ENCODE data around the gene ELP1.

The ELP1 gene

DNA sequence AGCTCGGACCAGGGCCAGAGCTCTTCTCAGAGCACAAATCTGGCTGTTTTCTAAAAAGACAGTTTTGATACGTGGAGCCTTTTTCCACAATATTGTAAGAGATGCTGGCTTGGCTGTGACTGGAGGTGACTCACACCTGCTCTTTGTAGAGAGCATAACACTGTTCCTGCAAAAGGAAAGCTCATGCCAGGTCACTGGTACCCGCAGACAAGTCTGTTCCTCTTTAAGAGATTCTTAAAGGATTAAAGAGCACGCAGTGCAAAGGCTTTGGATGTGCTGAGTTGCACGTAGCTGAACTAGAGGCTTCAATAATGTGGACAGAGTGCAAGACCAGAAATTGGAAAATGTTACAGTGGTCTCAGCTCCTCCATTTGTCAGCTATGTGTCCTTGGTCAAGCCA, 97.1 kb downstream of the ELP1 start:
- no peaks in the 10 kb centered on the region for H3K4me1 ChIP-seq
- no peak overlapping the region for H2AFZ ChIP-seq
- no peak overlapping the region for H3K4me3 ChIP-seq (ENCODE audit: low read depth, low read length)
- no peaks in the 10 kb centered on the region for H3K36me3 ChIP-seq (ENCODE audit: control insufficient read depth, insufficient read depth, low read length)
- H3K4me2 ChIP-seq (ENCODE audit: low read length) = no peak overlapping the region
- H3K27ac ChIP-seq = no peak overlapping the region
- no peaks in the 10 kb centered on the region for H3K27me3 ChIP-seq (ENCODE audit: control insufficient read depth, insufficient read depth, low read length)
- TF ChIP-seq, protein P1, sequence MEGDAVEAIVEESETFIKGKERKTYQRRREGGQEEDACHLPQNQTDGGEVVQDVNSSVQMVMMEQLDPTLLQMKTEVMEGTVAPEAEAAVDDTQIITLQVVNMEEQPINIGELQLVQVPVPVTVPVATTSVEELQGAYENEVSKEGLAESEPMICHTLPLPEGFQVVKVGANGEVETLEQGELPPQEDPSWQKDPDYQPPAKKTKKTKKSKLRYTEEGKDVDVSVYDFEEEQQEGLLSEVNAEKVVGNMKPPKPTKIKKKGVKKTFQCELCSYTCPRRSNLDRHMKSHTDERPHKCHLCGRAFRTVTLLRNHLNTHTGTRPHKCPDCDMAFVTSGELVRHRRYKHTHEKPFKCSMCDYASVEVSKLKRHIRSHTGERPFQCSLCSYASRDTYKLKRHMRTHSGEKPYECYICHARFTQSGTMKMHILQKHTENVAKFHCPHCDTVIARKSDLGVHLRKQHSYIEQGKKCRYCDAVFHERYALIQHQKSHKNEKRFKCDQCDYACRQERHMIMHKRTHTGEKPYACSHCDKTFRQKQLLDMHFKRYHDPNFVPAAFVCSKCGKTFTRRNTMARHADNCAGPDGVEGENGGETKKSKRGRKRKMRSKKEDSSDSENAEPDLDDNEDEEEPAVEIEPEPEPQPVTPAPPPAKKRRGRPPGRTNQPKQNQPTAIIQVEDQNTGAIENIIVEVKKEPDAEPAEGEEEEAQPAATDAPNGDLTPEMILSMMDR (IDR thresholded peaks at IDR 0.05) = no peak
- H3K9ac ChIP-seq = no peak overlapping the region
- no peaks in the 10 kb centered on the region for H3K9me3 ChIP-seq (ENCODE audit: control insufficient read depth, low read length)
- no peaks in the 10 kb centered on the region for H3K79me2 ChIP-seq

DNA sequence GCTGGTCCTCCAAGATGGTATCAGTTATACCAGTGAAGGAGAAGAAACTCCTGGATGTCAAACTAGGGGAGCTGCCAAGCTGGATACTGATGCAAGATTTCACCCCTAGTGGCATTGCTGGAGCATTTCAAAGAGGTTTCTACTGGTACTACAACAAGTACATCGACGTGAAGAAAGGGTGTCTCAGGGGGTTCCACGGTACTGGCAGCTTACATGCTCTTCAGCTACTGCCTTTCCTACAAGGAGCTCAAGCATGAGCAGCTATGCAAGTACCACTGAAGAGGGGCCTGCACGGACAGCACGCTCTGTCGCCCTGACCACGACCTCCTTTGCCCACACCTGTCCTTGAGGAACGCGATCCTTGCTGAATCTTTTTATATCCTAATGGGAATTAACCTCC, 97.6 kb downstream of the ELP1 start:
- Histone ChIP-seq H3K36me3 (ENCODE audit: control insufficient read depth, insufficient read depth, low read length) (no peaks in the 10 kb centered on the region), H3K4me3 (ENCODE audit: low read depth, low read length) (no peak overlapping the region), H3K9me3 (ENCODE audit: control insufficient read depth, low read length) (no peaks in the 10 kb centered on the region), H3K27ac (no peak overlapping the region), H3K4me1 (no peaks in the 10 kb centered on the region), H3K79me2 (no peaks in the 10 kb centered on the region), H3K27me3 (ENCODE audit: control insufficient read depth, insufficient read depth, low read length) (no peaks in the 10 kb centered on the region), H3K9ac (no peak overlapping the region), H2AFZ (no peak overlapping the region), H3K4me2 (ENCODE audit: low read length) (no peak overlapping the region)
- TF ChIP-seq, protein P1 (IDR thresholded peaks at IDR 0.05) = no peak

DNA sequence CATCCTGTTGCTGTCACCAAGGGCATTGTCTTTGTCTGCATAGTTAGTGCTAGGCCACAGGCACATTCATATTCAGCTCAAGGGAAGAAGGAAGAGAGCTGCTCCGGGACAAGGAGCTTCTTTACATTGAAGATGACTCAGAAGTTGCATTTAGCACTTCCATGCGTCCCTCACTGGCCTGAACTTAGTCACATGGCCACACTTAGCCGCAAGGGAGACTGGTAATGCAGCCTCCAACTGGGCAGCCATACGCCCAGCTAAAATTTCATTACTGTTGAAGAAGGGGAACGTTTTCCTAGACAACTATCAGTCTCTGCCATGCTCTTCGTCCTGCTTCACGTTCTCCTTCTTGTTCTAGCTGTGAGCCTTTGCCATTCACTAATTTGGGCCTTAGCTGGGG, 98.1 kb downstream of the ELP1 start:
- TF ChIP-seq, protein P1 (IDR thresholded peaks at IDR 0.05) = no peak

DNA sequence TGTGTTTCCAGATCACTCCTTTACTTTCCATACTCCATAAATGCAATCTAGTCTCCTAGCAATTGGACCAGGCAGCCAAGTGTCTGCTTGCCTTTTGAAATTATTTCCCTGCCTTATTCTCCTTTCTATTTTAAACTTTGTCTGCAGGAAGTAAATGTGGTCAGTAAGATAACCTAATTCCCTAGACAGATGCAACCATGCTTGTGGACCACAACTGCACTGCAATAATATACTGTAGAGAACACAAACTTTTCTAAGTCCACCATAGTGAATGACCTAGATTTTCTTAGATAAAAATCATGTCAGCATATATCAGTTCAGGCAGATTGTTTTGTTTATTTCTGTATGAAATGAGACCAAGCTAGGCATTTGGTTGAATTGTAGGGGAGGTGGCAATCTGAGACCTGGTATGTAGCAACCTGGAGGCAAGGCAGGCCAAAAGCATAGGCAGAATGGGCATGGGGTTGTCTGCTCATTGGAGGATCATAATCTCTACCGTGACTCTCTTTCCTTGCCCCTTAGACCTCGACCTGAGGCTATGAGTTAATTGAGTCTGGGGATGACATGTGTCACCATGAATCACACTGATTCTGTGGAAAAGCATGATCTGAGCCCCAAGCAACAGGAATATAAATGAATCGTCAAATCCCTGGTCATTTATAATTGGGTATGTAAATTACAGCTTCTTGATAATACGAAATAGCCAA, 98.8 kb downstream of the ELP1 start:
- Histone ChIP-seq H3K4me1 (no peaks in the 10 kb centered on the region), H3K9me3 (ENCODE audit: control insufficient read depth, low read length) (no peaks in the 10 kb centered on the region), H3K36me3 (ENCODE audit: control insufficient read depth, insufficient read depth, low read length) (no peaks in the 10 kb centered on the region), H3K27ac (no peak overlapping the region), H3K27me3 (ENCODE audit: control insufficient read depth, insufficient read depth, low read length) (no peaks in the 10 kb centered on the region), H3K4me2 (ENCODE audit: low read length) (no peak overlapping the region), H2AFZ (no peak overlapping the region), H3K9ac (no peak overlapping the region), H3K79me2 (no peaks in the 10 kb centered on the region), H3K4me3 (ENCODE audit: low read depth, low read length) (no peak overlapping the region)
- TF ChIP-seq, protein P1 (IDR thresholded peaks at IDR 0.05) = no peak

More for the DNA sequence above, 98.1 kb downstream of the ELP1 start:
- no peaks in the 10 kb centered on the region for H3K79me2 ChIP-seq
- H3K27ac ChIP-seq = no peak overlapping the region
- no peak overlapping the region for H3K4me2 ChIP-seq (ENCODE audit: low read length)
- H3K36me3 ChIP-seq (ENCODE audit: control insufficient read depth, insufficient read depth, low read length) = no peaks in the 10 kb centered on the region
- H3K9ac ChIP-seq = no peak overlapping the region
- H3K4me3 ChIP-seq (ENCODE audit: low read depth, low read length) = no peak overlapping the region
- H2AFZ ChIP-seq = no peak overlapping the region
- no peaks in the 10 kb centered on the region for H3K9me3 ChIP-seq (ENCODE audit: control insufficient read depth, low read length)
- no peaks in the 10 kb centered on the region for H3K4me1 ChIP-seq
- no peaks in the 10 kb centered on the region for H3K27me3 ChIP-seq (ENCODE audit: control insufficient read depth, insufficient read depth, low read length)

DNA sequence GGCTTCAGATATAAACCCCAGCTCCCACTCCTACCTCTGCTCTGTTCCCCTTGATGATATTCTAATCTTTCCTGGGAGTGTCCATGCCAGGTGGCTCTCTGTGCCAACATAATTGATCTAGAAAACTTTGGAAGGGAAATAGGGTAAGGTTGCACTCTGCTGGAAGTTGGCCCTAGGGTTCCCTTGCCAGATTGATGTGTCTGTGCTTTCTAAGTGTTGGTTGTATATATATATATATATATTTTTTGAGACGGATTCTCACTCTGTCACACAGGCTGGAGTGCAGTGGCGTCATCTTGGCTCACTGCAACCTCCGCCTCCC, 101.8 kb downstream of the ELP1 start:
- no peak overlapping the region for H2AFZ ChIP-seq
- H3K9me3 ChIP-seq (ENCODE audit: control insufficient read depth, low read length) = no peaks in the 10 kb centered on the region
- H3K79me2 ChIP-seq = no peaks in the 10 kb centered on the region
- no peak overlapping the region for H3K9ac ChIP-seq
- no peaks in the 10 kb centered on the region for H3K27me3 ChIP-seq (ENCODE audit: control insufficient read depth, insufficient read depth, low read length)
- no peaks in the 10 kb centered on the region for H3K36me3 ChIP-seq (ENCODE audit: control insufficient read depth, insufficient read depth, low read length)
- H3K4me1 ChIP-seq = no peaks in the 10 kb centered on the region
- no peak overlapping the region for H3K4me3 ChIP-seq (ENCODE audit: low read depth, low read length)
- H3K4me2 ChIP-seq (ENCODE audit: low read length) = no peak overlapping the region
- TF ChIP-seq, protein P1 (IDR thresholded peaks at IDR 0.05) = no peak
- H3K27ac ChIP-seq = no peak overlapping the region

Measured in parathyroid adenoma (tissue), 2 donors.